HG03280 (cell line): ENCODE measurements around the gene NFIA.

ENCODE experiments used
- ATAC-seq: cut with Tn5 transposase; IDR thresholded peaks from one replicate; pipeline ENCODE4 v1.9.1; 2021; ENCODE audit warnings: mild to moderate bottlenecking, moderate library complexity; ENCODE audit not compliant: unreplicated experiment

NFIA gene

DNA sequence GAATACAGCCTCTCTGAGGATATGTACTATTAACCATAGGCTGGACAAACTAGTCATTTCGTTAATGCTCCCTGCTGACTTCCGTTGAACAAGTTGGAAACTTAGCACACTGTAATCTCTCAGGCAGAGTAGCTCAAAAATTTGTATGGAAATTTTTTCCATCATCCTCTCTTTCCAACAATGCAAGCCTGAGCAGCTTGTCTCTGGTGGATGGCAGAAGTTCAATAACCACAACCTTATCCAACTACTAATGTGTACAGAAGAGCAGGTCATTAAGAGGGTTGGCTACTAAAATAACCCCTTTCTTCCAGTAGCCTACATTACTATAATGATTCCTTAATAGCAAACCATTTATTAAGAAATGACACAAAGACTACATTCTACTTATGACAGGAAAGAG is 262.3 kb downstream of the NFIA start:
- ATAC-seq: no peak

DNA sequence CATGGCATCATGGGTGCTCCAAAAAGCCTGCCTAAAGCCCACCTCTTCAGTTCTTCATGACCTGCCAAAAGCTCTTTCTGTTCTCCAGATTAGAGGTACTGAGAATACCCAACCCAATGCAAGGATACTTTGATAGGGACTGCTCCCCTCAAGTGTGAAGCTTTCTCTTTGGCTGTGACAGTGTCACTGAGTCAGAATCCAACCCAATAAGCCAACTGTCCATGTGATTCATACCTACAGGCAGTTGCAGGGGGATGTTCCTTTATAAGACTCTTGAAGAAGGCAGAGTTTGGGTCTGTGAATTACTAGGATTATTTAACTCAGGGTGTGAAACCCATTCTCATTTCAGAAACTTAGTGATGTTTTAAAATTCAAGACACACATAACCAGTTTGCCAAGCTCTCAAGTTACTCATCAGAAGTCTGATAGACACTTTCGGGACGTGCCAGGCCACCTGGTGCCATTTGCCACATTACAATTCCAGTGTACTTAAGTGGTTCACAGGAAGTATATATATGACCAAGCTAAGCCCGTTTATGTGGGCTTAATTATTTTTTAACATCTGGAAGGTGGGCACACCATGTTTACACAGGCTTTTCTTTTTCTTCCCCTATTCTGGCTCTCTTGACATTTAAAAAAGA is 265.8 kb downstream of the NFIA start:
- no peak for ATAC-seq

DNA sequence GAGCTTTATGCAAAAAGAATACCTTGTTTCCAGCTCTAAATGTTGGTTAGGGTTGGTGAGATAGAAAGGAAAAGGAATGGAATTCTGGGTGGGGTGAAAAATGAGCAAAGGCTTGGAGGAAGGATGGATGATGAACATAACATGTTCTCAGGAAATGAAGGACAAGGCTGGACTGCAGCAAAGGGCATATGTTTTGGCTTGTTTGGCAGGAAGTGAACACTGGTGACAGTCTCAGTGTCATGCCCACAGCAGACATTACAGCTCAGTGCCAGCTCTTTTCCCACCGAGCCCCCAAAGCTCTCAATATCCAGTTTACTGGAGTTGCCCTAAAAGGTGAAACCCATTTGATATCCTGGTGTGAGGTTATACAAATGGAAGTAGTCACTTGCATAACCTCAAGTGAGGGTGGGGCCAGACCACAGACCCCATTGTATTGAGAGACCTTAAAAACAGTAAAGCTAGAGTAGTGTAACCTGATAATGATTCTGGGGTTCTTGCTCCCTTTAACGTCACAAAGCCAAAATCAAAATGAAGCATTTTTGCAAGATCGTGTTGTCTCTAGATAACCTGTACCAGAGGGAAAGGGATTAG is 270.6 kb downstream of the NFIA start:
- no peak for ATAC-seq

DNA sequence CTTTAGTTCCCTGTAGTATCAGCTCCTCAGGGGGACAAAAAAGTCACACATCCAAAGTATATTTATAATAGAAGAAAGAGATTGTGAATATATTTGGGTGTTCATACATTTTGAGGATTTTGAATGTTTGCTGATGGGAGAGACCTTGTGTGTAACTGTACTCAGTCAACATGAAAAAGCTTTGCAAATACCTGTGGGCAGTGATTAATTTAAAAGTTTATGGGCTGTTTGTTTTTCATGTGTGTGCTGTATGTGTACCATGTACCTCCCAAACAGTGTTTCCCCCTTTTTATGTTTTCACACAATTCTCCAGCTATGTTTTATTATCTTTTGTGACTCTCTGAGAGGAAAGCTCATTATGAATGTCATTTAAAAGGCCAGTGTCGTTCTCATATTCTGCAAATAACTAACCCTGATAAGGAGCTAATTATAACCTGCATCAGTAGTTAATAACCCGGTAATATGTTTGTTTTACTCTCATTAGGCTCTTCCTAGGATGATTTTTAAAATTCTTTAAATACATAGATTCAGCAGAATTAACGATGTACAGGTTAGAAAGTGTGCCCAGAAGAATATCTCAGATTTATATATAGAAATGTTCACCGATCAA is 271.5 kb downstream of the NFIA start:
- ATAC-seq: no peak

DNA sequence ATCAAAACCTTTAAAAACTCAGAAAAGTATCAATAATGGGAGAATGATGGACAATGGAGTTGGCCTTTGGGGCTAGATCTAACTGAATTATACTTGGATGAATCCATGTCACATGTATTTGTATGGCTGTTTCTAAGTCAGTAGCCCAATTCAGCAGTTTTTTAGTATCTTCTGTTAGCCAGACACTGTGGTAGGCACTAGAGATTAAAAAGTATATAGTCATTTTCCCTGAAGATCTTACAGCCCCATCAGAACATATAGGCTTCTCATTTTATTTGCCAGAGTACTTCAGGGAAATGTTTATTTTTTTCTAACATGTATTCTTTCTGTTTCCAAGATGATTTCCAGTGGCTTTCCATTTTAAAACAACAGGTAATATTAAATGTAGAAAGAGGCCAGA is 273.7 kb downstream of the NFIA start:
- no peak for ATAC-seq

DNA sequence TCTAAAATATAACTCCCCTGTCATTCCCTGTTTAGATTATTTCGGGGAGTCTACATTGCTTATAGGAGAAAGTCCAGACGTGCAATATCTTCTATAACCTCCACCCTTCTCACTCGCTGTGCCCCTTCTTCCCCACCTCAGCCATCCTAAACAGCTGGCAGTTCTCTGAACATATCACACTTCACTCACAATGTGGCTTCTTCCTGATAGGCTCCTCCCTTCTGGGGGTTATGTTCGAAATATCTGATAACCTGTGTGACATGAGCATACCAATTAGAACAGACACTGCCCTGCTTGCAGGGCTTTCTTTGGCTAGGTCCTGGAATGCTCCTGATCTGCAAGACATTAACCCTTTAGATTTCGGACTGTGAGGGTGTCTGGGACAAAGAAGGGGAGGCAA is 274.6 kb downstream of the NFIA start:
- no peak for ATAC-seq

DNA sequence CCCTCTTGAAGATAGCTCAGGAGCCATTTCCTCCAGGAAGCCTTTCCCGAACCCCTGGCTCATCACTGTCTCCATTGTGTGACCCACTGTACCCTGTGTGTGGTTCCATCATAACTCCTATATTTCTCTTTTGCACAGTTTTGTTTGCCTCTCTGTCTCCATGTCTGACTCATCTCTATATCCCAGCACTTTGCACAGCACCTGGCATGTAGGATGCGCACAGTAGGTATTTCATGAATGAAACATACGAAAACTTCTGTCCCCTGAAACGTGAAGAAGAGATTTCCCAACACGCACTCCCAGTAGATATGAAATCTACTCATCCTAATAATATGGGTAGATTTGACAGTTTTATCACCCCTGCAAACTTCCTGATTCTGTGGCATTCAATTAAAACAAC is 275.2 kb downstream of the NFIA start:
- ATAC-seq: no peak

DNA sequence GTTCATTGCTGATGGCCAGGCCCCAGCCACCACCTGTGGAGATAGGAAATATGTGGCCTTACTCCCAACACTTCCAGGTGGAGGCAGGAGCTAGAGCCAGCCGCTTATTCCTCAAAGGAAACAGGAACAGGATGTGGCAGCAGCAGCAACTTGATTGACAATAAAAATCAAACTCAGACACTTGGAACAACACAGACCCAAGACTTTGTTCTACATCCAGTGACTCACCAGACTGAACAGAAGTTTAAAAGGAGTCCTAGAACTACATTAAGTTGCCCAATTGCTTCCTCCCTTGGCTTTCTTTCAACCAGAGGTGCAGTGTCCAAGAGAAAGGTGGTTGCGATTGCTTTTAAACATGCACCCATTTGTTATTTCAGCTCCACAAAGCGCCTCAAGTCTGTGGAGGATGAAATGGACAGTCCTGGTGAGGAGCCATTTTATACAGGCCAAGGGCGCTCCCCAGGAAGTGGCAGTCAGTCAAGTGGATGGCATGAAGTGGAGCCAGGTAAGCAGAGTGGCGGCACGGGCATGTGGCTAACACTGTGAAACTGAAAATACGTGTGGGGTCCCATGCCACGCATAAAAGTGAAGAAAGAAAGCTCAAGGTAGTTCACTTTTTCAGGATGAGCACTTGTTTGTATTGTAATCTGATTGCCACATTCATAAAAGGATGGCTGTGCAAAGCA is 276.6 kb downstream of the NFIA start:
- ATAC-seq: no peak

DNA sequence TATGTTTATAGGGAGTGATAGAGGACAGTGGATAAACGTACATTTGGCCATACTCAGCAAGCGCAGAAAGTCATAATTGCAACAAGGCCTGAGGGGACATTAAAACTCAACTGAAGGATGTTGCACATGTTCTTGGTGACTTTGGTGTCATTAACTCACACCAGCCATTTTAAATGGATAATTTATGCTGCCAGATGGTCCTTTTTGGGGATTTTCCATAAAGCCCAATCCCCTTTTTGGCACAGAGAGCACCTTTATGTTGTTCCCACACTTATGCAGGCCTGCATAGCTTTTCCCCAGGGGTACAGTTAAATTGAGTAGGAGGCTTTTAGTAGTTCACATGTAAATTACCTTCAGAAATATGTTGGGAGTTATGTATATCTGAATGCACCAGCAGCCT is 279.6 kb downstream of the NFIA start:
- ATAC-seq: no peak

DNA sequence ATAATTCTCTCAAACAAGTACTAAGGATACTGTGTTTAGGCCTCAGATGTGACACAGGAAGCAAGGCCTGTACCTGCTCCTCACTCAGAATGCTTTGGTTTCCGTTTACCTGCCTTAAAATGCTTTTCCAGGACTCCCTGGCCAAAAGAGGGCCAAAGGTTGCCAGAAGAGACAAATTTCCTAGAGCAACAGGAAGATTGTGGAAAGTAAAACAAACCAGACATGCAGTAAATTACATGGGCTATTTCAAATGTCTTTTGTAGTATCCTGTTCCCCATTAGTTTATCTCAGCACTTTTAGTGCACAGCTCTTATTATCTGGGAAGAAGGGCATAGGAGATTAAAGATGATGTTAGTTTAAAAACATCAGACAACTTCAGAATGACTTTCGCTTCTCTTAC is 280.0 kb downstream of the NFIA start:
- ATAC-seq: no peak

DNA sequence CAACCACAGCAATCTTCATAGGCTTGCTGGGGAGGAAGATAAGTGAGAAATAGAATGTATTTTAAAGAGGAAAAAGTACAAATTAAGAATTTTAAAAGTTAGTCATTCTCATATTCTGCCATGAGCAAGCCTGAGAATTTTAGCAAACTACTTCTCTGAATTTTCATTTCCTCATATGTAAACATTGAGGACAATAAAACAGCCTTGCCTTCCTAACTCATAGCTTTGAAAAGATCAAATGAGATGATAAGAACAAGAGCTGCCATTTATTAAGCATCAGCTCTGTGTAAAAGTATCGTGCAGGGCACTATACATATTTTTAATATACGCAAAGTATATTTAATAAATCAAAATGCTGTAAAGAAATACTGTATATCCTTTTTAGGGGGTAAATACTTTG is 286.0 kb downstream of the NFIA start:
- ATAC-seq: no peak

DNA sequence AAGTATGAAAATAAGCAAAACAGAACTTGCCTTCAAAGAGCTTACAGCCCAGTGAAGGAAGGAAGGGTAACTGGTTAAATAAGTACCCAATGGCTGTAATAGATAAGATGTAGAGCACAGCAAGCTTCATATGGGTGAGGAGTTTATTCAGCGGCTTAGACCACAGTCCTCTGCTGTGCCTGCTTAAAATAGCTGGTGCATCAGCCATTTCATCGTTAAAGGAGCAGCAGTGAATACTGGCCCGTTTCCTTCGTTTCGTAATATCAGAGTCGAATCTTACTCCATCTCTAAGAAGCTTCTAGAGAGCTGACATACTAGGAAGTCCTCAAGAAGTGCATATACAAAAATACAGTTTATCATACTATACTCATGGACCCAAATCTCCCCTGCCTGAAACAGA is 286.5 kb downstream of the NFIA start:
- no peak for ATAC-seq

DNA sequence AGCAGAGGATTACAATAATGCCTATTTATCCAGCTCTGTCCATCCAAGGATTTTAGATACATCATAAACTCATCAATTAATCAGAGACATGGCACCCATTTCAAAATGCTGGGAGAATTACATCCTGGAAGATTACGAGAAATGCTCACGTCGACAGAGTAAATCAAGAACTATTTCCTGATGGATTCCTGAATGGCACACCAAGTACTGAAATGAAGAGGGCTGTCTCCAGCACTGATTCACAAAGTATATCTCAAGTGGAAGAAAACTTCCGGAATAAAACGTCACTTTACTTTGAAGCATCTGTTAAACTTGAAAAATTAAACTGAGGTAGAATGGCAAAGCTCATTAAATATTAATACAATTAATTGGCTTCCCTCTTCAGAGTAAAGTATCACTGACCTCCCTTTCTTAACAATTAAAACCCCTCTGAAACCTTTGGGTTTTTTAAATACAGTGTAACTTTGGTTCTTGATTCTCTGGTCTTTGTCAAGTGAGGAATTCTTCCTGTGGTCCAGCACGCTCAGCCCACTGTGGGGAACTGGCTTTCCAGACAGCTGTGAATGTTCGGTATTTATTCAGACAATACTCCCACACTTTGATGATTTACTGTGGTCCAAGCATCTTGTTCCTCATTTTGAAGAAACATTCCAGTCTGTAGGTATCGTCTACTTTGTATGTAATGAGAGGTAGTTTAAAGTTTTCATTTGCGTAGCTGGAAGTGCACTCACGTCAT is 288.0 kb downstream of the NFIA start:
- no peak for ATAC-seq

DNA sequence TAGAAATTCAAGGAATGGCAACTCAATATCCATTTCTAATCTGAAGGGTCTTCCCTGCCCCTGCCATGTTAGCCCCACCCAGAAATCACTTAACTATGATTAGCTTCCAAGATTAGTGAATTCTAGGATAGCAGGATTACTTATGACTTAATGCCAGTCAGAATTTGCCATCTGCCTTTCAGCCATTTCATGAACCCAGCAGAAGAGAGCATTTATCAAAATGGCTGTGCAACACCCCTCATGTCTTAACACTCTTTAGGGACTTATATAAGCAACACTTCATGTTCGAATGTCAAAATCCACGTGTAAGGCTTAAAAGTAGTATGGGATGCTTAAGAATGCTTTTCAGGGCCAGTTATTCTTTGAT is 288.5 kb downstream of the NFIA start:
- ATAC-seq: no peak

DNA sequence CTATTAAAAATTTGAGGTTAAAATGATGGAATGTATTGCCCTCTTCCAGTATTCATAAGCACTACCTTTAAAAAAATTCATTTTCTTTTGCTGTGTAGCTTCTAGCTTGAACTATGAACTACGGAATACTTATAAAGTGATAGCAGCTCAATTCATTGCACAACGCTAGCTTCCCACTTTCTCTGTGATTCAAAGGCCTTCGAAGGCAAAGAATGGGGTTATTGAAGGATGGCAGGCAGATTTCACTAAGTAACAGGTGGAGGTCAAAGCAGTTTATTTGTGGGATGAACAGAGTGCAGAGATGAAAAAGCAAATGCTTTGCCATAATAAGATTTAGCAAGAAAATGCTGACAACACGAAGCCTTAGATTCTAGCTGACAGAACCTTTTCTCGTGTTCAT is 290.6 kb downstream of the NFIA start:
- ATAC-seq: no peak

DNA sequence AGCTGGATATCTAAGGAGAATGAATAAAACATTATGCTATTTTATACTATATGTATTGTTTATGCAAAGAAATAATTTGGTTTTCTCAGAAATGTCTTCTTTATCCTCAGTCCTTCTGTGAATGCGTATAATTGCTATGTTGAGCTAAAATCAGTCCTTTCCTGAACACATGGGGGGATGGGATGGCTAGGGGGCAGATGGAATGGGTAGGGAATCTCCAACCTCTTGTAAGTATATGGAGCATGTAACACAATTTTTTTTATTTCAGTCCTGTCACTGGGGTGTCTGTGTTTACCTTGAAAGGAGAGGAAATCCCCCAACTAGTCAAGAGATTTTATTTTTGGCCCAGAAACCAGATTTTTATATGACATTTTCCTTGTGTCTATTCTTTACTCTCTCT is 291.8 kb downstream of the NFIA start:
- no peak for ATAC-seq

DNA sequence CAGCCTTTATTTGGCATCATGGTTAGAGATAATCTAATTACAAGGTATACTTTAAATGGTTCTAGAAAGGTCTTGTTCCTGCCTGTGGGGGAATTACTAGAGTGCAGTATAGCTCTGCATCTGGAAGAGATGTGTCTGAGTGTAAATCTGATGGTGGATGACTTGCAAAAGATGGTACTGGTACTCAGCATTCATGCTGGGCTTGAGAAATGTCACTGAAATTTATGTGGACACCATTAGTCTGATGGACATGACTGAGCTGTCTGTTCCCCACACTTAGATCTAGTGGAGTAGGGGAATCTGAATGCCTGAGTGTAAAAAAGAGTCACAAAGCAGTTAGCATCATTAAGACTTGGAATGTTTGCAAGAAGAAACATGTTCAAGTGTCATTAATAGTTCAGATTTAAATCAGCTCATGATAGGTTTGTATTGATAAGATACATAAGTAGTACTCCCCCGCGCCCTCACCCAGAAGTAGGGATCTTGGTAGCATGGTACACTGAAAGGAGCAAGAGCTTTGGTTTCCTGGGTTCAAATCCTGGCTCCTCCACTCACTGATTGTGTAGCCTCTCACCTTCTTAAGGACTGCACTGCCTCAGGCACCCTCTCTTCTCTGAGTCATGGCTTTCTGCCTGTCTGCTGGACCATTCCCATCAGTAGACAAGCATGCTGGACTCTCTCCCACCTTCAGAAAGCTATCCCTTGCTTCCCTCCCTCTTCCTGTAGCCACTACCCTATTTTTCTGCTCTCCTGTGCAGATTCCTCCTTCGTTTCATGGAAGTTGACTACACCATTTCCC is 292.9 kb downstream of the NFIA start:
- ATAC-seq: no peak

DNA sequence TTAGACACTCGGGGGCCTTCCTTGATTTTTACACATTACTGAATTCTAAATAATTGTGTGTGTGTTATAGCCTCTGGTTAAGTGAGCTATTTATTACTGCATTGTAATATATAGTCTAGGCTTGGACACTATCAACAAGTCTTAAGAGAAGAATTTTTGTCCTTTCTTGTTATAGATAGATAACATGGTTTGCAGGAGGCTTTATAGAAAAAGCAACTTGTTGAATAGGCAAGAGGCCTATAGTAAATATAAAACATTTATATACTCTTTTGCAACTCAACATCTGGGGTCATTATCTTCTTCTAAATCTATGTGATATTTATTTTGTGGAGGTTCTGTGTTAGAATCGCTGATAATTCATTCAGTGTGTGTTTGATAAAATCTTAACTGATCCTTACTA is 293.8 kb downstream of the NFIA start:
- ATAC-seq: no peak

DNA sequence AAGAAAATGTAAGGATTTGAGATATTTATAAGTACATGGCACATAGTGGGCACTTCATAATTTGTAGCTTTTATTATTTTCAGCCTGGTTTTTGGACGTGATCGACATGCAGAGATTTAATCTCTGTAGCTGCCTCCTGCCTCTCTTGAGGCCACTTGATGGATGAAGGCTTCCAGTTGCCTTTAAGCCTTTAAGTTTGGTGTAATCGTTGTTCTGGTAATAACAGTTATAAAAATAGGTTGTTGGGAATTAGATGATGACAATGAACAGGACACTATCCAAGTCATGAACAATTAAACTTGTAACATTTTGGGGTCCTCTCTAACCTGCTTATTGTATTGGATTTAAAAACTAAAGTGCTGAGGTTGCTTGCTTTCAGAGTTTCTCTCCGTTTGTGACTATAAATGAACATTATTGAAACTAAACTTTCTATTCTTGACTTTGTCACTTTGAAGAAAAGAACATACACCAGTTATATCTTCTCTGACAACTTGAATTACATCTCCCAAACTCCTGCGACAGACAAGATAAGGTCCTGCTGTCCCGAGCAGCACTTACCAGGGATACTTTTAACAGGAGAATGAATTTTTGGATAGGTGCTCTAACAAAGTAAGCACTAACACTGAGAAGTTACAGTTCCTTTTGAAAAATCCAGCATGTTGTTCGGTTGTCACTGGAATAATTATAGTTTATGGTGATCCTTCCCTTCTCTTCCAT is 295.0 kb downstream of the NFIA start:
- ATAC-seq: no peak

DNA sequence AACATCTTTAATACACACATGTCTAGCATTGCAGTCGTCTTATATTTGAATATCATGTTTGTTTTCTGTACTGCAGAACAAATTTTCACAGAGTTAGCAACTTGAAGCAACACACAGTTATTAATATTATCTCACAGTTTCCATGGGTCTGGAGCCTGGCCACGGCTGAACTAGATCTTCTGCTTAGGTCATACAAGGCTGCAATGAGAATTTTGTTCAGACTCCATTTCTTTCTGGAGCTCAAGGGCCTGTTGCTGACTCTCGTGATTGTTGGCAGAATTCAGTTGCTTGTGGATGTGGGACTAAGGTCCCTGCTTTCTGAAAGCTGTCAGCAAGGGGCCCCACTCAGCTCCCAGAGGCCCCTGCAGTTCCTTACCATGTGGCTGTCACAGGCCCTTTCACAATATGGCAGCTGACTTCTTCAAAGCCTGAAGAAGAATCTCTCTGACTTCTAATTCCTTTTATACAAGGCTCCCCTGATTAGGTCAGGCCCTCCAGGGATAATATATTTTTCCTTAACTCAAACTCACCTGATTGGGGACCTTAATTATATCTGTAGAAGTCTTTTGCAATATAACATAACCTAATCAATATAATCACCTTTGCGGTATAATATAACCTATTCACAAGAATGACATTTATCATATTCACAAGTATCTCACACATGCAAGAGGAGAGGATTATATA is 296.3 kb downstream of the NFIA start:
- ATAC-seq: no peak
